ENCODE results near the gene AKR1E2. TPM values are rescaled to one million over a fixed set of nuclear protein-coding genes. Genes with fewer than 3 reads are reported as not detected.

Gene AKR1E2
- total RNA-seq, 1 donor from 2014 or later = 4.7 TPM

- Mint-ChIP-seq H3K27ac (no peak overlapping the region), H3K4me3 (no peak overlapping the region), H3K27me3 (peaks cover 4% of the 10 kb centered on the region), H3K4me1 (ENCODE audit: unreplicated experiment) (no peaks in the 10 kb centered on the region), H3K36me3 (peaks cover 7% of the 10 kb centered on the region), H3K9me3 (no peaks in the 10 kb centered on the region)
- no peak for TF ChIP-seq CTCF (conservative IDR thresholded peaks at IDR 0.05)
- no peak for DNase-seq (ENCODE audit: extremely low spot score, unreplicated experiment)
Measured at GRCh38 chr10:4836416-4836969, 10.5 kb downstream of the AKR1E2 start.

- Mint-ChIP-seq H3K9me3 (no peaks in the 10 kb centered on the region), H3K4me3 (no peak overlapping the region), H3K36me3 (peaks cover 3% of the 10 kb centered on the region), H3K4me1 (ENCODE audit: unreplicated experiment) (no peaks in the 10 kb centered on the region), H3K27me3 (no peaks in the 10 kb centered on the region), H3K27ac (no peak overlapping the region)
- no peak for TF ChIP-seq CTCF (conservative IDR thresholded peaks at IDR 0.05)
- DNase-seq (ENCODE audit: extremely low spot score, unreplicated experiment) = no peak
Measured at GRCh38 chr10:4837551-4837950, 11.5 kb downstream of the AKR1E2 start.

- no peak for TF ChIP-seq CTCF (conservative IDR thresholded peaks at IDR 0.05)
- DNase-seq (ENCODE audit: extremely low spot score, unreplicated experiment) = no peak
- no peaks in the 10 kb centered on the region for H3K9me3 Mint-ChIP-seq
- H3K4me1 Mint-ChIP-seq (ENCODE audit: unreplicated experiment) = no peaks in the 10 kb centered on the region
- H3K4me3 Mint-ChIP-seq = no peak overlapping the region
- no peaks in the 10 kb centered on the region for H3K27me3 Mint-ChIP-seq
- H3K27ac Mint-ChIP-seq = no peak overlapping the region
- peaks cover 3% of the 10 kb centered on the region for H3K36me3 Mint-ChIP-seq
Measured at GRCh38 chr10:4838743-4839142, 12.7 kb downstream of the AKR1E2 start.

GRCh38 chr10:4839353-4839752, 13.3 kb downstream of the AKR1E2 start:
- Mint-ChIP-seq H3K36me3 (peaks cover 8% of the 10 kb centered on the region), H3K9me3 (no peaks in the 10 kb centered on the region), H3K27ac (no peak overlapping the region), H3K27me3 (no peaks in the 10 kb centered on the region), H3K4me1 (ENCODE audit: unreplicated experiment) (no peaks in the 10 kb centered on the region), H3K4me3 (no peak overlapping the region)
- TF ChIP-seq CTCF (conservative IDR thresholded peaks at IDR 0.05) = no peak
- DNase-seq (ENCODE audit: extremely low spot score, unreplicated experiment) = no peak

GRCh38 chr10:4840151-4840550, 14.1 kb downstream of the AKR1E2 start:
- H3K36me3 Mint-ChIP-seq = peaks cover 8% of the 10 kb centered on the region
- TF ChIP-seq CTCF (conservative IDR thresholded peaks at IDR 0.05) = no peak
- no peaks in the 10 kb centered on the region for H3K4me1 Mint-ChIP-seq (ENCODE audit: unreplicated experiment)
- H3K9me3 Mint-ChIP-seq = no peaks in the 10 kb centered on the region
- H3K4me3 Mint-ChIP-seq = no peak overlapping the region
- no peaks in the 10 kb centered on the region for H3K27me3 Mint-ChIP-seq
- H3K27ac Mint-ChIP-seq = no peak overlapping the region
- DNase-seq (ENCODE audit: extremely low spot score, unreplicated experiment) = no peak

Data from type B pancreatic cell (in vitro differentiated cells).